SJCRH30 (cell line): ENCODE data around the gene MED4. TPM values are rescaled to one million over a fixed set of nuclear protein-coding genes. Genes with fewer than 3 reads are reported as not detected.

ENCODE experiments used
- DNase-seq, 2 experiments: peaks; one replicate each; pipeline ENCODE4 v3.0.0-alpha.2; 2015 to 2020
- H3K27ac ChIP-seq: fragments of 250-450 bp; sonication (Bioruptor Pico); 2 replicates; pipeline ENCODE4 v1.5.1; 2020; ENCODE audit warnings: mild to moderate bottlenecking, moderate library complexity
- H3K27me3 ChIP-seq: fragments of 250-450 bp; sonication (Bioruptor Pico); 2 replicates; pipeline ENCODE4 v1.5.1; 2020; ENCODE audit warnings: mild to moderate bottlenecking, moderate library complexity
- H3K36me3 ChIP-seq: fragments of 250-450 bp; sonication (Bioruptor Pico); 2 replicates; pipeline ENCODE4 v1.5.1; 2020; ENCODE audit warnings: mild to moderate bottlenecking, moderate library complexity
- H3K4me1 ChIP-seq: fragments of 250-450 bp; sonication (Bioruptor Pico); 2 replicates; pipeline ENCODE4 v1.5.1; 2020; ENCODE audit warnings: mild to moderate bottlenecking, moderate library complexity
- H3K4me3 ChIP-seq: fragments of 250-450 bp; sonication (Bioruptor Pico); 2 replicates; pipeline ENCODE4 v1.5.1; 2020; ENCODE audit warnings: mild to moderate bottlenecking, moderate library complexity
- H3K9me3 ChIP-seq: fragments of 250-450 bp; sonication (Bioruptor Pico); replicated peaks from 2 replicates; pipeline ENCODE4 v1.5.1; 2020; ENCODE audit warnings: mild to moderate bottlenecking, moderate library complexity
- total RNA-seq: library from RNA; depleted of rRNA; stranded (reverse); fragments of >200 nt; shearing (Covaris generic); gene quantifications from 2 replicates; pipeline ENCODE4 v1.2.3, GENCODE V29; 2014; rRNA removed

Gene MED4, protein sequence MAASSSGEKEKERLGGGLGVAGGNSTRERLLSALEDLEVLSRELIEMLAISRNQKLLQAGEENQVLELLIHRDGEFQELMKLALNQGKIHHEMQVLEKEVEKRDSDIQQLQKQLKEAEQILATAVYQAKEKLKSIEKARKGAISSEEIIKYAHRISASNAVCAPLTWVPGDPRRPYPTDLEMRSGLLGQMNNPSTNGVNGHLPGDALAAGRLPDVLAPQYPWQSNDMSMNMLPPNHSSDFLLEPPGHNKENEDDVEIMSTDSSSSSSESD
- 42.4 and 46.6 TPM in 2 replicates for total RNA-seq

- H3K9me3 ChIP-seq, result no peaks in the 10 kb centered on the region
- H3K4me1 ChIP-seq, result peaks cover 8% of the 10 kb centered on the region; the same call in 1 of the 2 replicates
- H3K4me3 ChIP-seq, result peak within 1 kb of the TSS; percentile 81
- DNase-seq, result peak; percentile 93 to 94
- peak within 1 kb of the TSS; percentile 73 for H3K27ac ChIP-seq
- H3K27me3 ChIP-seq, result no peaks in the 10 kb centered on the region
- H3K36me3 ChIP-seq, result no peaks in the 10 kb centered on the region
These were observed at the start of gene MED4 for GRCh38 chr13:48094781-48095502. TSS of gene MED4 (minus strand) at chr13:48095104. CDS start at chr13:48095078, 26 bp downstream.

GRCh38 chr13:48144413-48145035 is 49.6 kb upstream of the MED4 start:
- Histone ChIP-seq H3K36me3 (no peaks in the 10 kb centered on the region), H3K27me3 (no peaks in the 10 kb centered on the region), H3K4me3 (no peak overlapping the region), H3K4me1 (no peaks in the 10 kb centered on the region), H3K27ac (no peak overlapping the region), H3K9me3 (no peaks in the 10 kb centered on the region)
- DNase-seq, result no peak

- DNase-seq, result no peak
- Histone ChIP-seq H3K9me3 (no peaks in the 10 kb centered on the region), H3K36me3 (no peaks in the 10 kb centered on the region), H3K27ac (no peak overlapping the region), H3K27me3 (no peaks in the 10 kb centered on the region), H3K4me3 (no peak overlapping the region), H3K4me1 (no peaks in the 10 kb centered on the region)
These were observed 47.5 kb upstream of the MED4 start for GRCh38 chr13:48142436-48142835.

DNA sequence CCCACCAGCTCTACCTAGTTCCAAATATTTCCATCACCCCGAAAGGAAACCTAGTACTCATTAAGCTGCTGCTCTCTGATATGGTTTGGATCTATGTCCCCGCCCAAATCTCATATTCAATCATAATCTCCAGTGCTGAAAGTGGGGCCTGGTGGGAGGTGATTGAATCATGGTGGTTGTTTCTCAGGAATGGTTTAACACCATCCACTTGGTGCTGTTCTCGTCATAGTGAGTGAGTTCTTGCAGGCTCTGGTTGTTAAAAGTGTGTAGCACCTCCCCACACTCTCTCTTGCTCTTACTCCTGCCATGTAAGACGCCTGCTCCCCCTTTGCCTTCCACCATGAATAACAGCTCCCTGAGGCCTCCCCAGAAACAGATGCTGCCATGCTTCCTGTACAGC is 43.4 kb upstream of the MED4 start:
- no peaks in the 10 kb centered on the region for H3K9me3 ChIP-seq
- H3K27me3 ChIP-seq, result no peaks in the 10 kb centered on the region
- no peak overlapping the region for H3K4me3 ChIP-seq
- H3K27ac ChIP-seq, result no peak overlapping the region
- H3K4me1 ChIP-seq, result no peaks in the 10 kb centered on the region
- DNase-seq, result no peak
- H3K36me3 ChIP-seq, result no peaks in the 10 kb centered on the region

- no peak overlapping the region for H3K27ac ChIP-seq
- no peaks in the 10 kb centered on the region for H3K9me3 ChIP-seq
- H3K36me3 ChIP-seq, result no peaks in the 10 kb centered on the region
- no peak overlapping the region for H3K4me3 ChIP-seq
- H3K4me1 ChIP-seq, result no peaks in the 10 kb centered on the region
- no peaks in the 10 kb centered on the region for H3K27me3 ChIP-seq
- no peak for DNase-seq
These were observed 38.1 kb upstream of the MED4 start for GRCh38 chr13:48132961-48133360.

GRCh38 chr13:48131533-48131932 is 36.6 kb upstream of the MED4 start:
- no peaks in the 10 kb centered on the region for H3K36me3 ChIP-seq
- H3K4me3 ChIP-seq, result no peak overlapping the region
- no peaks in the 10 kb centered on the region for H3K9me3 ChIP-seq
- no peaks in the 10 kb centered on the region for H3K4me1 ChIP-seq
- no peak for DNase-seq
- no peak overlapping the region for H3K27ac ChIP-seq
- no peaks in the 10 kb centered on the region for H3K27me3 ChIP-seq

DNA sequence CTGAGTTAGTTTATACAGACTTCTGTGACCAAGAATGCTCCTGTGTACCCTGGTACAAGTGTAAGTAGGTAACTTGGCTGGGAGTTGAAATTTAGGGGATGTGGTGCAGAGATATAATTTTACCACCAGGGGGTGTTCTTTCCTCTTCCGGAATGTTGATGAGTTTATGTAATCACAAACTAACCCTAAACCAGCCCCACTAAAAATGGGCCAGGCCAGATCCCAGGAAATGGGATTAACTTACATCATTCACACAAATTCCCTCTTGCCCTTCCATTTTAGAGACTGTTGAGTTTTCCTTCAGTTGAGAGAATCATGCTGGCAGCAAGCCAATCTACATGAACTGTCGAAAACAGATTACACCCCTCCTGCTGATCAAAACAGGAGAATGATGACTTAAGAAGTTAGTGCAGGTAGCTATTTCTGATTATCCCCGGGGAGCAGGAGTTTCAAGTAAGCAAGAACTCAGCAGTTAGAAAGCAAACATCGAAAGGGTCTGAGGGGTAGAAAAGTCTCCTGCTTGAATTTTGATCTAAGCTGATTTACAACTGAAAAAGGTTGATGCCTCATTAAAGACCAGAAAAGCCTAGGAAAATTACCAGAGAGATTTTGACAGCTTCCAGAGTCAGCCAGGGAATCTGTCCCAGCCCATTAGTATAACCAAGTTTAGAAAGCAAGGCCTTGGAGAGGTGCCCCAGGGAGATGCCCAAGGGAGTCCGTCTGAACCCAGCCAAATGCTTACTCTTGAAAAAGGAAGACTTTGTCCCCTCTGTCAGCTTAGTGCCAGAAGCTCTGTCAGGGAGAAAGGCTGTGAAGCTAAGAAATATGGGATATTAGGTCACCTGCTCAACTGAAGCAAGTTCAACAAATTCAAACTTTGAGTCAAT is 32.3 kb upstream of the MED4 start:
- peak; percentile 30 to 81 for DNase-seq

DNA sequence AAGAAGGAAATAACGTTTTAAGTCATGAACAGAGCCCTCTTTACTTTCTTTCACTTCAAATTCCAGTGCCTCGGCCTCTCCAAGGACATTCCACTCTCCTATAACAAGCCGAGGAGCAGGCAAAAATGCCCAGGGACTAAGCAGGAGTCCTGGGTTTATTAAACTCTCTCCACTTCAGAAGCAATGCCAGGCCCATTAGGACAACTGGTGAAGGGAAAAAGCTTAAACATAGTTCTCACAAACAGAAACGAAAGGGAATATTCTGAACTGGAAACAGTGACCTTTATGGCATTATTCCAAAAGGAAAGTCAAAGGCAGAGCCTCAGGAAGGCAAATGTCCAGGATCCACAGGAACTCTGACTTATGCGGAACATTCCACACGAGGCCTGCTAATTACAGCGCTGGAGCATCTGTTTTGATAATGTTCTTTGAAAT is 30.9 kb upstream of the MED4 start:
- Histone ChIP-seq H3K4me3 (no peak overlapping the region), H3K27ac (no peak overlapping the region), H3K9me3 (no peaks in the 10 kb centered on the region), H3K36me3 (no peaks in the 10 kb centered on the region), H3K27me3 (no peaks in the 10 kb centered on the region), H3K4me1 (no peaks in the 10 kb centered on the region)
- peak in 1 of 2 experiments; percentile 10 for DNase-seq

More for the DNA sequence above, 32.3 kb upstream of the MED4 start:
- Histone ChIP-seq H3K4me1 (no peaks in the 10 kb centered on the region), H3K9me3 (no peaks in the 10 kb centered on the region), H3K4me3 (no peak overlapping the region), H3K27ac (no peak overlapping the region), H3K27me3 (no peaks in the 10 kb centered on the region), H3K36me3 (no peaks in the 10 kb centered on the region)

GRCh38 chr13:48123812-48124211 is 28.9 kb upstream of the MED4 start:
- Histone ChIP-seq H3K27me3 (no peaks in the 10 kb centered on the region), H3K4me1 (no peaks in the 10 kb centered on the region), H3K36me3 (no peaks in the 10 kb centered on the region), H3K4me3 (no peak overlapping the region), H3K9me3 (no peaks in the 10 kb centered on the region), H3K27ac (no peak overlapping the region)
- DNase-seq, result no peak

DNA sequence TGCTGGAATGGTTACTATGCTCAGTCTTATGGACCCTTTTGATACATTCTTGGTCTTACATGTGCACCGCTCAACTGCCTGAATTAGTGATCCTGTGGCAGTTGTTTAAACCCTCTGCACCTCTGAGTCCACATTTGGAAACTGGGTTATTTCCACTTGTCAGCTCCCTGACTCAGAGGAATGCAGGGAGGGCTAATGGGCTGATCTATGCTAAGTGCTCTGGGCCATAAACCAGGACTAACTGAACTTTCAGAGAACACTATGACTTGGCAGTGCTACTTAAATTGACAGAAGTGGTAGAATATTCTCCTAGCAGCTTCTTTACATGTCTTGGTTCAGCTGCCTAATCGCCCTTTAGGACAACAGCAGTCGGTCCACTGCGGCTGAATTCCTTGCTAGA is 26.8 kb upstream of the MED4 start:
- Histone ChIP-seq H3K27me3 (no peaks in the 10 kb centered on the region), H3K9me3 (no peaks in the 10 kb centered on the region), H3K27ac (no peak overlapping the region), H3K4me3 (no peak overlapping the region), H3K4me1 (no peaks in the 10 kb centered on the region), H3K36me3 (no peaks in the 10 kb centered on the region)
- no peak for DNase-seq

DNA sequence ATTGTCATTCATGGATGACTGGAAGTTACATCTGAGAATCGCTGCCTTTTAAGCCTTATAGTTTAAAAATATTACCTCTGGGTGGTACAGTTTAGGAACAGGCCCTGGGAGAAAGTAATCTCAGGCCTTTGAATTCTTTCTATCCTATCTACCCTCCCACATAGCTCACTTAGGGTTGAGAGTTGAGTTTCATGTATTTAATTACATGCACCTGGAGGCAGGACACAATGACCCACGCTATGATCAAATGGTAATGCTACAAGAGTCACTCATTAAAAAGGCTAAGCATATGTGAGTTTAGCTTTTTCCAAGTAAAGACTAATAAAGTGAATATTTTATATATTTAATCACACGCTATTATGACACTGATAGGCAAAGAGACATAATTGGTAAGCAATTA is 25.3 kb upstream of the MED4 start:
- Histone ChIP-seq H3K4me3 (no peak overlapping the region), H3K4me1 (no peaks in the 10 kb centered on the region), H3K9me3 (no peaks in the 10 kb centered on the region), H3K36me3 (no peaks in the 10 kb centered on the region), H3K27me3 (no peaks in the 10 kb centered on the region), H3K27ac (no peak overlapping the region)
- no peak for DNase-seq

DNA sequence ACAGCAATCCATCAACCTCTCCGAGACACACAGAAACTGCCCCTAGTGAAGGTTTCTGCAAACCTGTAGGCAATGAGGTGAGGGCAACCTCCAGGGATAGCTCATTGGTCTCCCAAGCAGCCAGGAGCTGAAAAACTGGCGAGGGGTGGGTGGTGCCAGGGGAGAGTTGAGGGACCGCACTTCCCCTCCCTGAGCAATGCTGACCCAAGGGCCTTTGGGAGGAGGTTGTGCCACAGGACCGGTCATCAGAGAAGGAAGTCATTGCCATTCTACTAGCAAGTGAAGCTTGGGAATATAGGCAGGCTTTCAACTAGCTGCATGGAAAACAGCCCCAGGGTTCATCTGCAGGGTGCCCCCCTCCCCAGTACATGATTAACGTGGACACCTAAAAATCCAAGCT is 23.1 kb upstream of the MED4 start:
- Histone ChIP-seq H3K4me3 (no peak overlapping the region), H3K27me3 (no peaks in the 10 kb centered on the region), H3K4me1 (no peaks in the 10 kb centered on the region), H3K27ac (no peak overlapping the region), H3K9me3 (no peaks in the 10 kb centered on the region), H3K36me3 (no peaks in the 10 kb centered on the region)
- no peak for DNase-seq

DNA sequence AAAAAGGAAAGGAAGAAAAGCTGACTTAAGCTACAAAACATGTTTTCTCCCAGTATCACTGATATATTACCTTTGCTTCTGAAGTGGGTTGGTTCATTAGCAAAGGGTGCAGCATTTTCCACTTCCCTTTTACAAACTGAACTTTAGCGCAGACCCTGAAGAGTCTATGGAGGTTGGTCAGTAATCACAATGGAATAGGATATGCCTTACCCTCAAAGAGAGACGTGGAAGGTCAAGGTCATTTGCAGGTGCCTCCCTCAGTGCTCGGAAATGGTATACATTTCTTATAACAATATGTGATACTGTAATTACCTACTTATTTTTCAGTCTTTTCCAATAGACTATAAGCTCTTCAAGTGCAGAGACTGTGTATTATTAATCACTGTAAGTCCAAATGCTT is 21.9 kb upstream of the MED4 start:
- Histone ChIP-seq H3K27ac (no peak overlapping the region), H3K4me3 (no peak overlapping the region), H3K9me3 (no peaks in the 10 kb centered on the region), H3K4me1 (no peaks in the 10 kb centered on the region), H3K36me3 (no peaks in the 10 kb centered on the region), H3K27me3 (no peaks in the 10 kb centered on the region)
- DNase-seq, result no peak

DNA sequence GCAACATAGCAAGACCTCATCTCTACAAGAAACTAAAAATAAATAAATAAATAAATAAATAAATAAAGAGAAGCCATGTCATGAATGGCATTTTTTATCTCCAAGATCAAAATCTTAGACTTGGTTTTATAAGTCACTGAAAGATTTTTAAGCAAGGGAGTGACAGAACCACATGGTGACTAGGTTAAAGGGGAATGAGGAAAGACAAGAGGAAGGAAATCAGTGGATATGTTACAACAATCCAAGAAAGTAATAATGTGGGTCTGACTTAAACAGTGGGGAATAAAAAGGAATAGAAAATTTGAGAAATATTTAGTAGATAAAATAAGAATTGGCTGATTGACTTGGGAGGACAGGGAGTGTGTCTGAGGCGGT is 18.8 kb upstream of the MED4 start:
- DNase-seq, result no peak
- no peaks in the 10 kb centered on the region for H3K9me3 ChIP-seq
- H3K36me3 ChIP-seq, result no peaks in the 10 kb centered on the region
- H3K27me3 ChIP-seq, result no peaks in the 10 kb centered on the region
- no peaks in the 10 kb centered on the region for H3K4me1 ChIP-seq
- no peak overlapping the region for H3K27ac ChIP-seq
- H3K4me3 ChIP-seq, result no peak overlapping the region
